NCI-H2227 (cell line): ENCODE measurements around the gene PSIP1.
"Not testable (repeated sequence)": the region's sequence is repeated elsewhere in the genome, so short reads cannot be mapped to it uniquely, and the experiment has no call there.

Experiments
- DNase-seq: peaks from one replicate; lab custom pipeline; 2025; ENCODE audit not compliant: unreplicated experiment; lab: John Stamatoyannopoulos, UW

The PSIP1 gene

GRCh38 chr9:15438891-15439290 lies 71.9 kb downstream of the PSIP1 start:
- no peak for DNase-seq

- no peak for DNase-seq
Measured at GRCh38 chr9:15433661-15434060, 77.1 kb downstream of the PSIP1 start.

- no peak for DNase-seq
Measured at GRCh38 chr9:15433191-15433590, 77.6 kb downstream of the PSIP1 start.

GRCh38 chr9:15430920-15431844 lies 79.6 kb downstream of the PSIP1 start:
- DNase-seq: no peak

GRCh38 chr9:15427702-15428101 lies 83.1 kb downstream of the PSIP1 start:
- not testable (repeated sequence) for DNase-seq

- DNase-seq: no peak
Measured at GRCh38 chr9:15426019-15426418, 84.8 kb downstream of the PSIP1 start.

GRCh38 chr9:15423231-15423985 lies 87.4 kb downstream of the PSIP1 start:
- peak; percentile 46 for DNase-seq

- DNase-seq: peak; percentile 96
Measured at GRCh38 chr9:15422372-15423230, 88.2 kb downstream of the PSIP1 start, which contains the start of gene SNAPC3. Gene SNAPC3, plus strand, starts transcription at chr9:15422876. Its CDS starts 4 bp downstream, at chr9:15422880.

- no peak for DNase-seq
Measured at GRCh38 chr9:15421990-15422371, 88.8 kb downstream of the PSIP1 start.

GRCh38 chr9:15421532-15421931 lies 89.2 kb downstream of the PSIP1 start:
- no peak for DNase-seq

GRCh38 chr9:15420796-15421195 lies 90.0 kb downstream of the PSIP1 start:
- no peak for DNase-seq

GRCh38 chr9:15417626-15418025 lies 93.1 kb downstream of the PSIP1 start:
- no peak for DNase-seq

GRCh38 chr9:15416880-15417279 lies 93.9 kb downstream of the PSIP1 start:
- peak; percentile 42 for DNase-seq
